Spleen (tissue), 7 donors: ENCODE data around the gene IL1B.

Experiments used
- POLR2A ChIP-seq, 3 donors: fragments of 450-650 bp; IDR thresholded peaks; one replicate each; pipeline ENCODE4 v1.5.1; 2017; ENCODE audit warnings: antibody characterized with exemption in 3 of 3, mild to moderate bottlenecking in 1 of 3
- POLR2AphosphoS5 ChIP-seq, 3 donors: sonication (generic); formaldehyde crosslinking; IDR thresholded peaks; one replicate each; pipeline ENCODE4 v1.5.1; 2017; ENCODE audit warnings: antibody characterized with exemption in 3 of 3
- TF ChIP-seq, protein P1 (sequence below), 11 experiments: fragments of 200-600 bp in 7 of 11; fragments of 450-650 bp in 4 of 11; sonication (generic) in 4 of 11; IDR thresholded peaks in 8 of 11; conservative IDR thresholded peaks in 3 of 11; 1 replicate in 7 of 11; 2 replicates in 4 of 11; pipeline versions ENCODE4 v1.4.0 to v1.8.0; 2016 to 2021; ENCODE audit warnings: antibody characterized with exemption in 11 of 11, inconsistent platforms in 4 of 11, mild to moderate bottlenecking in 1 of 11
- donor health status: DM: no; HTN: no; CAD: no; lungs with moderate emphysema.
- donor health status: DM: no; HTN: no; CAD: no.
- donor health status: DM: no; HTN: no; CAD: no.

- TF ChIP-seq, protein P1, sequence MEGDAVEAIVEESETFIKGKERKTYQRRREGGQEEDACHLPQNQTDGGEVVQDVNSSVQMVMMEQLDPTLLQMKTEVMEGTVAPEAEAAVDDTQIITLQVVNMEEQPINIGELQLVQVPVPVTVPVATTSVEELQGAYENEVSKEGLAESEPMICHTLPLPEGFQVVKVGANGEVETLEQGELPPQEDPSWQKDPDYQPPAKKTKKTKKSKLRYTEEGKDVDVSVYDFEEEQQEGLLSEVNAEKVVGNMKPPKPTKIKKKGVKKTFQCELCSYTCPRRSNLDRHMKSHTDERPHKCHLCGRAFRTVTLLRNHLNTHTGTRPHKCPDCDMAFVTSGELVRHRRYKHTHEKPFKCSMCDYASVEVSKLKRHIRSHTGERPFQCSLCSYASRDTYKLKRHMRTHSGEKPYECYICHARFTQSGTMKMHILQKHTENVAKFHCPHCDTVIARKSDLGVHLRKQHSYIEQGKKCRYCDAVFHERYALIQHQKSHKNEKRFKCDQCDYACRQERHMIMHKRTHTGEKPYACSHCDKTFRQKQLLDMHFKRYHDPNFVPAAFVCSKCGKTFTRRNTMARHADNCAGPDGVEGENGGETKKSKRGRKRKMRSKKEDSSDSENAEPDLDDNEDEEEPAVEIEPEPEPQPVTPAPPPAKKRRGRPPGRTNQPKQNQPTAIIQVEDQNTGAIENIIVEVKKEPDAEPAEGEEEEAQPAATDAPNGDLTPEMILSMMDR (IDR thresholded peaks at IDR 0.05 in 8 of 11, conservative IDR thresholded peaks at IDR 0.05 in 3 of 11) = no peak
- TF ChIP-seq POLR2AphosphoS5 (IDR thresholded peaks at IDR 0.05) (no peak), POLR2A (IDR thresholded peaks at IDR 0.05) (no peak)
These were observed 14.0 kb upstream of the IL1B start for GRCh38 chr2:112850588-112850987.
